Measurements from ENCODE around the gene EML4. TPM values are rescaled to one million over a fixed set of nuclear protein-coding genes. Genes with fewer than 3 reads are reported as not detected.

EML4 gene
- polyA plus RNA-seq, 1 of the 3 experiments (the other 2 are of a cell fraction), result 35.0 TPM

GRCh38 chr2:42203792-42204191 is 34.6 kb downstream of the EML4 start:
- POLR2A ChIA-PET, result interaction anchor here (0.6 kb wide), 1 partner anchor 110 kb away, joined by 3 read pairs; no protein-coding TSS in a partner anchor
- DNase-seq, result no peak
- TF ChIP-seq POLR2AphosphoS5 (IDR thresholded peaks at IDR 0.05; ENCODE audit: low read depth, low read length), result no peak
- TF ChIP-seq RXRA (IDR thresholded peaks at IDR 0.05; ENCODE audit: borderline replicate concordance, low read depth), result no peak
- TF ChIP-seq YY1 (IDR thresholded peaks at IDR 0.05; ENCODE audit: low read depth), result no peak
- no peak overlapping the region for H3K4me2 ChIP-seq
- H3K4me3 ChIP-seq (ENCODE audit: low read depth in 2 of 2, low read length in 1 of 2), result no peak overlapping the region
- no peak overlapping the region for H3K27ac ChIP-seq (ENCODE audit: low read depth in 2 of 2, low read length in 1 of 2)
- H3K9me3 ChIP-seq, result no peaks in the 10 kb centered on the region
- no peaks in the 10 kb centered on the region for H3K27me3 ChIP-seq (ENCODE audit: insufficient read depth)
- CTCF ChIA-PET, result interaction anchor here (0.7 to 2.9 kb wide), 5 partner anchors 33 to 125 kb away, joined by 3 to 14 read pairs (median 3); no protein-coding TSS in a partner anchor
- no peaks in the 10 kb centered on the region for H3K36me3 ChIP-seq (replicated peaks in 1 of 2; ENCODE audit: control insufficient read depth in 1 of 2, insufficient read depth in 2 of 2, low read length in 1 of 2)
- no peak overlapping the region for H2AFZ ChIP-seq (ENCODE audit: low read depth)
- 80% methylated on average over 4 of the region's 4 CpGs for WGBS (ENCODE audit: low lambda C conversion rate)
- no peak overlapping the region for H3K9ac ChIP-seq
- H3F3A ChIP-seq (replicated peaks; ENCODE audit: insufficient read depth), result peaks cover 24% of the 10 kb centered on the region
- peaks cover 7% of the 10 kb centered on the region; the same call in 1 of the 2 replicates for H4K20me1 ChIP-seq (ENCODE audit: insufficient read depth)
- no peaks in the 10 kb centered on the region for H3K9me2 ChIP-seq
- peaks cover 84% of the 10 kb centered on the region for H3K79me2 ChIP-seq (ENCODE audit: insufficient read depth)
- peaks cover 0 to 20% of the 10 kb centered on the region in 2 experiments; a peak in 2 of 4 replicates for H3K4me1 ChIP-seq (ENCODE audit: control insufficient read depth in 1 of 2, insufficient read depth in 2 of 2, low read depth in 1 of 2, low read length in 1 of 2)

DNA sequence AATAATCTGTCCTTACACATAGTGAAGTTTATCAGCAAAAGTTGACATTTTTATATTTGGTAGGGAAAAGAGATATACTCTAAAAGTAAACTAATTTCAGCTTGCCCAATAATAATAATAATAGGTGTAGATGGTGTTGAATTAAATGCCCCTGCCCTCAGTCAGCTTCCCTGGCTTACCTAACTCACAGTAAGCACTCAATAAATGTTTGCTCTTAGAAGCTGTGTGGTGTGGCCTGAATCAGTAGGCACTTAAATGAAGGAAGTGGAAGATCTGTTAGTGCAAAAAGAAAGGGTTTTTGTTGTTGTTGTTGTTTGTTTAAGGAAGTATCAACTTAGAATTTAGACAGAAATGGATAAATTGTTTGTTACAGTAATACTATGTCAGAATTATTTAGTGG is 36.2 kb downstream of the EML4 start:
- H4K20me1 ChIP-seq (ENCODE audit: insufficient read depth), result peaks cover 6% of the 10 kb centered on the region; the same call in 1 of the 2 replicates
- no peak for TF ChIP-seq MXI1 (IDR thresholded peaks at IDR 0.05; ENCODE audit: low read depth, low read length)
- no peak for TF ChIP-seq RAD21 (IDR thresholded peaks at IDR 0.05; ENCODE audit: low read length)
- no peak for TF ChIP-seq NFIC (IDR thresholded peaks at IDR 0.05; ENCODE audit: borderline replicate concordance)
- TF ChIP-seq FOXJ3 (CRISPR knock-in tag; IDR thresholded peaks at IDR 0.05), result no peak
- TF ChIP-seq JUND (IDR thresholded peaks at IDR 0.05), result no peak
- no peak for TF ChIP-seq CHD2 (IDR thresholded peaks at IDR 0.05; ENCODE audit: low read length, partially characterized antibody)
- no peak for TF ChIP-seq RXRA (IDR thresholded peaks at IDR 0.05; ENCODE audit: borderline replicate concordance, low read depth)
- TF ChIP-seq FOXM1 (IDR thresholded peaks at IDR 0.05; ENCODE audit: low read depth), result no peak
- no peak for TF ChIP-seq SMC3 (IDR thresholded peaks at IDR 0.05; ENCODE audit: low read depth, low read length)
- no peak for TF ChIP-seq POLR2AphosphoS5 (IDR thresholded peaks at IDR 0.05; ENCODE audit: low read depth, low read length)
- TF ChIP-seq TAF1 (IDR thresholded peaks at IDR 0.05; ENCODE audit: borderline replicate concordance, low read depth, low read length), result no peak
- no peak for TF ChIP-seq MAX (IDR thresholded peaks at IDR 0.05; ENCODE audit: low read depth)
- TF ChIP-seq, protein P1, sequence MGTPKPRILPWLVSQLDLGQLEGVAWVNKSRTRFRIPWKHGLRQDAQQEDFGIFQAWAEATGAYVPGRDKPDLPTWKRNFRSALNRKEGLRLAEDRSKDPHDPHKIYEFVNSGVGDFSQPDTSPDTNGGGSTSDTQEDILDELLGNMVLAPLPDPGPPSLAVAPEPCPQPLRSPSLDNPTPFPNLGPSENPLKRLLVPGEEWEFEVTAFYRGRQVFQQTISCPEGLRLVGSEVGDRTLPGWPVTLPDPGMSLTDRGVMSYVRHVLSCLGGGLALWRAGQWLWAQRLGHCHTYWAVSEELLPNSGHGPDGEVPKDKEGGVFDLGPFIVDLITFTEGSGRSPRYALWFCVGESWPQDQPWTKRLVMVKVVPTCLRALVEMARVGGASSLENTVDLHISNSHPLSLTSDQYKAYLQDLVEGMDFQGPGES (IDR thresholded peaks at IDR 0.05; ENCODE audit: low read depth, low read length), result no peak
- no peak for TF ChIP-seq GABPA (IDR thresholded peaks at IDR 0.05; ENCODE audit: low read depth)
- TF ChIP-seq RFX5 (IDR thresholded peaks at IDR 0.05; ENCODE audit: low read length), result no peak
- no peak for TF ChIP-seq TCF12 (IDR thresholded peaks at IDR 0.05)
- TF ChIP-seq, protein P2, sequence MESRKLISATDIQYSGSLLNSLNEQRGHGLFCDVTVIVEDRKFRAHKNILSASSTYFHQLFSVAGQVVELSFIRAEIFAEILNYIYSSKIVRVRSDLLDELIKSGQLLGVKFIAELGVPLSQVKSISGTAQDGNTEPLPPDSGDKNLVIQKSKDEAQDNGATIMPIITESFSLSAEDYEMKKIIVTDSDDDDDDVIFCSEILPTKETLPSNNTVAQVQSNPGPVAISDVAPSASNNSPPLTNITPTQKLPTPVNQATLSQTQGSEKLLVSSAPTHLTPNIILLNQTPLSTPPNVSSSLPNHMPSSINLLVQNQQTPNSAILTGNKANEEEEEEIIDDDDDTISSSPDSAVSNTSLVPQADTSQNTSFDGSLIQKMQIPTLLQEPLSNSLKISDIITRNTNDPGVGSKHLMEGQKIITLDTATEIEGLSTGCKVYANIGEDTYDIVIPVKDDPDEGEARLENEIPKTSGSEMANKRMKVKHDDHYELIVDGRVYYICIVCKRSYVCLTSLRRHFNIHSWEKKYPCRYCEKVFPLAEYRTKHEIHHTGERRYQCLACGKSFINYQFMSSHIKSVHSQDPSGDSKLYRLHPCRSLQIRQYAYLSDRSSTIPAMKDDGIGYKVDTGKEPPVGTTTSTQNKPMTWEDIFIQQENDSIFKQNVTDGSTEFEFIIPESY (IDR thresholded peaks at IDR 0.05; ENCODE audit: borderline replicate concordance, low read depth), result no peak
- no peak for TF ChIP-seq FOSL2 (IDR thresholded peaks at IDR 0.05; ENCODE audit: borderline replicate concordance, low read depth)
- no peak for TF ChIP-seq SIN3A (IDR thresholded peaks at IDR 0.05; ENCODE audit: borderline replicate concordance, low read depth, low read length)
- no peaks in the 10 kb centered on the region for H3K36me3 ChIP-seq (replicated peaks in 1 of 2; ENCODE audit: control insufficient read depth in 1 of 2, insufficient read depth in 2 of 2, low read length in 1 of 2)
- no peak overlapping the region for H3K9ac ChIP-seq
- no peak overlapping the region for H3K4me2 ChIP-seq
- H3K9me2 ChIP-seq, result no peaks in the 10 kb centered on the region
- ChIA-PET CTCF (interaction anchor here (1.1 to 2.9 kb wide), 4 partner anchors 9 to 109 kb away, joined by 3 to 14 read pairs (median 5); no protein-coding TSS in a partner anchor), POLR2A (no interaction called here)
- no peak overlapping the region for H3K4me3 ChIP-seq (ENCODE audit: low read depth in 2 of 2, low read length in 1 of 2)
- no peak for DNase-seq
- H3K79me2 ChIP-seq (ENCODE audit: insufficient read depth), result peaks cover 83% of the 10 kb centered on the region
- H3K27ac ChIP-seq (ENCODE audit: low read depth in 2 of 2, low read length in 1 of 2), result no peak overlapping the region
- peaks cover 11% of the 10 kb centered on the region for H3F3A ChIP-seq (replicated peaks; ENCODE audit: insufficient read depth)
- H3K9me3 ChIP-seq, result no peaks in the 10 kb centered on the region
- no peak overlapping the region for H2AFZ ChIP-seq (ENCODE audit: low read depth)
- H3K27me3 ChIP-seq (ENCODE audit: insufficient read depth), result no peaks in the 10 kb centered on the region
- H3K4me1 ChIP-seq (ENCODE audit: control insufficient read depth in 1 of 2, insufficient read depth in 2 of 2, low read depth in 1 of 2, low read length in 1 of 2), result peaks cover 0 to 17% of the 10 kb centered on the region in 2 experiments; a peak in 2 of 4 replicates

All from SK-N-SH (cell line).